ENCODE measurements around the gene SMG1. TPM values are rescaled to one million over a fixed set of nuclear protein-coding genes. Genes with fewer than 3 reads are reported as not detected.

SMG1 gene
- 81.7 and 90.9 TPM in 2 replicates for total RNA-seq

DNA sequence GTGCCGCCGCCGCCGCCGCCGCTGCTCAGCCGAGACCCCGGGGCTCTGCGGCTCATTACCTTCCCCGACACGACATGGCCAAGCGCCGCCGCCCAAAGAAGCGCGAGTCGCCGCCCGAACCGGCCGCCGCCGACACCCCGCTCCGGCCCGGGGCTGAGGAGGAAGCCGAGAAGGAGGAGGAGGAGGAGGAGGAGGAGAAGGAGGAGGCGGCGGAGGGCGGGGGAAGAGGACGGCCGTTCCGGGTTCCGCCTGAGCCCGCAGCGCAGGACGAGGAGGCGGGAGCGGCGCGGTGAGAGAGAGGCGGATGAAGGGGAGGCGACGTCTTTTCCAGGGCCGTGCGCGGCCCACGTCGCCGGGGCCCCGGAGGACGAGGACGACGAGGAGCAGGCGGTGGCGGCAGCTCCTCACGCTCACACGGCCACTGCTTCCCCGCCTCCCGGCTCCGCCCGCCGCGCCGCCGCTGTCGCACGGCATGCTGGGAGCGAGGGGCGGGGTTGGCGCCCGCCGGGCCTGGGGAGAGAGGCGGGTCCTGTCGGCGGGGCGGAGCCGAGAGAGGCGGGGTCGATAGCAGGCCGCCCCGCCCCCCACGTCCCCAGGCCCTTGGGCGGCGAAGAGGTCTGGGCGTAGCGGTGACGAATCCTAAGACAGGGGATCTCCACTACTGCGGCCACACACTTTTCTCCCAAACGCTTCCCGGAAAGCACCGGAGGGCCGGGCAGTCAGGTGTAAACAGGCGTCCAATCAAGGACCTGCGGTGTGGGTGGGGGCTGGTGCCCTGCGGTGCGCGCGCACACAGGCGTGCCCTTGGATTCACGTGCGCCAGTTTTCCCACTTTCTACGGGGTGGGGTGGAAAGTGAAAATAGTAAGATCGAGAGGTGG is at the start of gene SMG1:
SMG1 (minus strand) TSS at position 423 of the 880 bp plus-strand sequence; CDS start at position 56, 367 bp downstream.

DNA sequence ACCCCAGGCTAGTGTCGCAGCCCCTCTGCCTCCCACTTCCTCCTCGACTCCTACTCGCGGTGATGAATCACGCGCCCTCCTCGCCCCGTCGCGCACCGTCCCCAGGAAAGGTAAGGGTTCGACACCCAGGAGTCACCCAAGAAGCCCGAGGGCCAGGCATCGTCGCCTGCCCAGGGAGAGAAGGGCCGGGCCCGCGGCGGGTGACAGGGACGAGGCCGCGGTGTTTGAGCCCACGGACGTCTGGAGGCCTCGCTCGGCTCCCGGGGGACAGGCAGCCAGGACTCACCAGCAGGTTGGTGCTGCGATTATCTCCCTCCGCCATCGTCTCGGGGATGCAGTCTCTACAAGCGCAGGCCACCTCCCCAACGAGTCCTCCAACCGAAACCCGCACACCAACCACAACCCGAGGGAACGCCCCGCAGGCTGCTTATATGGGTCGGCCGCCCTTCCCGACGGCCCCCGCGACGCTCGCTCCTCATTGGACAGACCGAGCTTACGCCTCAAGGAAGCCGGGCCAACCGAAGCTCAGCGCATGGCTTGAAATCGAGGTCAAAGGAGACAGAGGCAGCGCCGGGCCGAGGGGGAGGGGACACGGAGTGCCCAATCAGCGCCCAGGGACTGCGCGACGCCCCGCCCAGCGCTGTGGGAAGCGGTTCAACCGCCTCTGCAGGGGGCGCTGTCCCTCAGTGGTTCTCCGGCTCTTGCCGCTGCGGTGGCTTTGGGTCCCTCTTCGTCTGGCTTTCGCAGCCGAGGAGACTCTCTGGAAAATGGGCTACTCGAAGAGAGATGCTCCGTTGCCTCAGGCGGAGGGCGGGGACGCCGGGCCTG is 124.8 kb downstream of the SMG1 start, which contains the start of gene ARL6IP1:
ARL6IP1 (minus strand) TSS at position 405 of the 828 bp plus-strand sequence; CDS start at position 322, 83 bp downstream.

DNA sequence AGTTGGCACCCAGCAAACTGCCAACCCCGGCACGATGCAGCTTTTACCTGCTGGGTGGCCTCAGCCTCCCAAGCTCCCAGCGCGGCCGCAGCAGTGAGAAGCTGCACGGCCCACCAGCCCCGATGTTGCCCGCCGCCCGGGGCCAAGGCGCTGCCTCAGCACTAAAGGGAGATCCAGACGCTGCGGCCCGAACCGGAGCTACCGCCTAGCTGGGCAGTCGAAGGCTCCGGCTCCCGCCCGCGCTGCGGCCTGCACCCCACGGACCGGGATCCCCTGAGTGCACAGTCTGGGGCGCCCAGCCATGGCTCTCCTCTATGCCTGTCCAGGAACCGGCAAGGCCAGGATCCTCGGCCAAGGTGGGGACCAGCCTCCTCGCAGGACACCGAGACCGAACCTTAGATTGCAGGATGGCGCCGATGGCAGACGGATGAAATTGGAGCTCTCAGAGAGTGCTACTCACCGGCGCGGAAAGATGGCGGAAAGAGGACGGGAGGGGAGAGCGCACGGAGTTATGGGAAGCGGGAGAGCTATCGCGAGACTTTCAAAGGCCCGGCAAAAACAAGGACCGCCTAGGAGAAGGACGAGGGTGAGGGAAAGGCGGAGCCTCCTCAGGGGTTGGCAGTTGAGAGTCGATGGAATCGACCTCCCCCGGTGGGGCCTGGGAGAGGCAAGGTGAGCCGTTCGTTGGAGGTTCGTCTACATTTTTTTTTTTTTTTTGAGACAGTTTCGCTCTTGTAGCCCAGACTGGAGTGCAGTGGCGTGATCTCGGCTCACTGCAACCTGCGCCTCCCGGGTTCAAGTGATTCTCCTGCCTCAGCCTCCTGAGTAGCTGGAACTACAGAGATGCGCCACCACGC is 136.1 kb downstream of the SMG1 start, which contains the start of gene RPS15A:
RPS15A (minus strand) TSS at position 485 of the 857 bp plus-strand sequence. CDS start 1,221 bp downstream, outside the sequence.

Other genes with a start within 250 kb of the SMG1 start
- 1,773 and 1,813 TPM in 2 replicates for gene RPS15A, start 136.1 kb downstream of the SMG1 start, total RNA-seq
- gene ARL6IP1, start 124.9 kb downstream of the SMG1 start, total RNA-seq, result 317 and 338 TPM in 2 replicates
- 4.2 and 8.8 TPM in 2 replicates for gene TMC7, start 57.5 kb upstream of the SMG1 start, total RNA-seq
- 17.3 and 17.5 TPM in 2 replicates for gene COQ7, start 141.2 kb upstream of the SMG1 start, total RNA-seq
- 40.8 and 49.3 TPM in 2 replicates for gene ITPRIPL2, start 187.6 kb upstream of the SMG1 start, total RNA-seq
- 1.6 and 2.4 TPM in 2 replicates for gene SYT17, start 241.8 kb upstream of the SMG1 start, total RNA-seq